HepG2 (cell line): Measurements from ENCODE around the gene NDUFAF5. TPM values are rescaled to one million over a fixed set of nuclear protein-coding genes. Genes with fewer than 3 reads are reported as not detected.

Experiments
- AHR ChIP-seq: IDR thresholded peaks from 2 replicates; pipeline ENCODE4 v1.6.1; 2018; ENCODE audit warnings: missing genetic modification reagents, missing compliant biosample characterization
- CC2D1A ChIP-seq: sonication (generic); formaldehyde crosslinking; IDR thresholded peaks from 2 replicates; pipeline ENCODE4 v1.8.1; 2023; ENCODE audit warnings: mild to moderate bottlenecking, missing genetic modification reagents
- ELF4 ChIP-seq: sonication (generic); formaldehyde crosslinking; IDR thresholded peaks from 2 replicates; pipeline ENCODE4 v1.5.0; 2020; ENCODE audit warnings: missing genetic modification reagents, mild to moderate bottlenecking, moderate library complexity, borderline replicate concordance
- FOXA3 ChIP-seq: IDR thresholded peaks from 2 replicates; pipeline ENCODE4 v1.6.1; 2016; ENCODE audit warnings: missing genetic modification reagents, missing compliant biosample characterization
- GLI4 ChIP-seq: sonication (generic); formaldehyde crosslinking; IDR thresholded peaks from 2 replicates; pipeline ENCODE4 v1.5.1; 2020; ENCODE audit warnings: missing genetic modification reagents, mild to moderate bottlenecking, moderate library complexity, borderline replicate concordance
- GZF1 ChIP-seq: sonication (generic); formaldehyde crosslinking; IDR thresholded peaks from 2 replicates; pipeline ENCODE4 v1.5.1; 2020; ENCODE audit warnings: mild to moderate bottlenecking, missing genetic modification reagents
- KAT8 ChIP-seq: IDR thresholded peaks from 2 replicates; pipeline ENCODE4 v1.6.1; 2016; ENCODE audit warnings: missing genetic modification reagents, missing compliant biosample characterization
- KLF13 ChIP-seq: sonication (generic); formaldehyde crosslinking; IDR thresholded peaks from 2 replicates; pipeline ENCODE4 v1.4.0; 2020; ENCODE audit warnings: mild to moderate bottlenecking, missing genetic modification reagents
- SNAI1 ChIP-seq: sonication (generic); formaldehyde crosslinking; IDR thresholded peaks from 2 replicates; pipeline ENCODE4 v1.5.0; 2020; ENCODE audit warnings: mild to moderate bottlenecking, missing genetic modification reagents, borderline replicate concordance
- YY1 ChIP-seq: IDR thresholded peaks from 2 replicates; pipeline ENCODE4 v1.6.1; 2011; ENCODE audit warnings: low read length, low read depth, moderate library complexity, mild to moderate bottlenecking; ENCODE audit not compliant: insufficient read depth, insufficient replicate concordance
- ZNF17 ChIP-seq: sonication (generic); formaldehyde crosslinking; IDR thresholded peaks from 2 replicates; pipeline ENCODE4 v1.5.0; 2020; ENCODE audit warnings: mild to moderate bottlenecking, missing genetic modification reagents
- ZNF260 ChIP-seq: sonication (generic); formaldehyde crosslinking; IDR thresholded peaks from 2 replicates; pipeline ENCODE4 v1.4.0; 2020; ENCODE audit warnings: missing genetic modification reagents, low read depth, mild to moderate bottlenecking, borderline replicate concordance
- ZNF510 ChIP-seq: sonication (generic); formaldehyde crosslinking; IDR thresholded peaks from 2 replicates; pipeline ENCODE4 v1.4.0; 2020; ENCODE audit warnings: low read depth, mild to moderate bottlenecking, missing genetic modification reagents
- ZNF557 ChIP-seq: sonication (generic); formaldehyde crosslinking; IDR thresholded peaks from 2 replicates; pipeline ENCODE4 v1.4.0; 2020; ENCODE audit warnings: missing genetic modification reagents
- ZNF703 ChIP-seq: sonication (generic); formaldehyde crosslinking; IDR thresholded peaks from 2 replicates; pipeline ENCODE4 v1.5.1; 2020; ENCODE audit warnings: missing genetic modification reagents, mild to moderate bottlenecking, moderate library complexity, borderline replicate concordance
- polyA plus RNA-seq, 8 experiments: library from polyadenylated mRNA; depleted of rRNA in 3 of 8; stranded (reverse) in 7 of 8; unstranded in 1 of 8; fragments of >200 nt; fragmentation: Illumina TruSeq in 4 of 8; extraction: Trizol in 4 of 8; gene quantifications; 2 replicates each; pipeline versions ENCODE4 v1.2.1 to v1.2.3, GENCODE V29; 2011 to 2016; ENCODE audit warnings: low read depth in 4 of 8, missing spikeins in 1 of 8, mixed read lengths in 1 of 8; ENCODE audit not compliant: insufficient read depth in 1 of 8
- total RNA-seq, 5 experiments: library from RNA; depleted of rRNA; stranded (reverse); fragments of >200 nt; fragmentation: Illumina TruSeq; extraction: Trizol; gene quantifications; 2 replicates each; pipeline ENCODE4 v1.2.3, GENCODE V29; 2016; ENCODE audit warnings: low read depth in 1 of 5
- TF ChIP-seq, protein P1 (sequence below): sonication (generic); formaldehyde crosslinking; IDR thresholded peaks from 2 replicates; pipeline ENCODE4 v1.5.1; 2020; ENCODE audit warnings: mild to moderate bottlenecking, missing genetic modification reagents, moderate library complexity
- TF ChIP-seq, protein P2 (sequence below): IDR thresholded peaks from 2 replicates; pipeline ENCODE4 v1.6.1; 2016; ENCODE audit warnings: low read depth, control low read depth
- TF ChIP-seq, protein P3 (sequence below): sonication (generic); formaldehyde crosslinking; conservative IDR thresholded peaks from 2 replicates; pipeline ENCODE4 v1.4.0; 2020; ENCODE audit warnings: missing genetic modification reagents
- TF ChIP-seq, protein P4 (sequence below): sonication (generic); formaldehyde crosslinking; IDR thresholded peaks from 2 replicates; pipeline ENCODE4 v1.4.0; 2020; ENCODE audit warnings: mild to moderate bottlenecking, low read depth, missing genetic modification reagents

Gene NDUFAF5
- total and polyA plus RNA-seq, 2 of the 13 experiments (the other 11 are each of a cell fraction or from before 2014, with no cell fraction given): 23.1 to 66.7 TPM

DNA sequence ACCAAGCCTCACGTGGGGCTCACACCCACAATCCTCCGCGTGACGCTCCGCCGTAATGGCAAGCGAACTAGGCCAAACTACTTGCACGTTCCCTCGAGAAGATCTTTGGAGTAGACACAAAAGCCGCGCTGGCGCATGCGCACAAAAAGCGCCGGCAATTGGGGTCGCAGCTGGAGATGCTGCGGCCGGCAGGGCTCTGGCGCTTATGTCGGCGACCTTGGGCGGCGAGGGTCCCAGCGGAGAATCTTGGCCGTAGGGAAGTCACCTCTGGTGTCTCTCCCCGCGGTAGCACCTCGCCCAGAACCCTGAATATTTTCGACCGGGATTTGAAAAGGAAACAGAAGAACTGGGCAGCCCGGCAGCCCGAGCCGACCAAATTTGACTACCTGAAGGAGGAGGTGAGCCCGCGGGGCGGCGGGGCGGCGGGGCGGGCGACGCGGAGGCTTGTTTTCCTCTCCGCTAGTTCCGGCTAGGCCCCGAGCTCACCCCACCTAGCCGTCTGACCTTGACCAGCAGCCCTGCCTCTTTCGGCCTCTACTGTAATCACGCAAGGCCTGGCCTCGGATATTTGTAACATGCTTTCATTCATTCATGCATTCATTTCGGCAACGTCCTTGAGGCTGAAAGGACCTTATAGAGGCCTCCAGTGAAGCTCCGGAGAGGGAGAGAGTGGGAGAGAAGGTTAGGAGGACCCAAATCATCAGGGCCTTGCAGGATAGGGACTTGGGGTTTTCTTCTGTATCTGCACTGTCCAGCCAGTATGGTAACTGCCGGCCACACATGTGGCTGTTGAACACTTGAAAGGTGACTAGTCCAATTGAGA, at the start of gene NDUFAF5, which contains the start of gene ESF1 (continued):
- TF ChIP-seq FOXA3 (CRISPR knock-in tag) (peak; percentile 94), ZNF557 (CRISPR knock-in tag) (peak; percentile 79; the same call in 1 of the 2 replicates), ZNF703 (peak; percentile 70), ZNF510 (0 out of 2 replicates have a peak, but pooled peaks have one; percentile 30), ZNF17 (CRISPR knock-in tag) (0 out of 2 replicates have a peak, but pooled peaks have one; percentile 84), SNAI1 (CRISPR knock-in tag) (peak; percentile 96; the same call in 1 of the 2 replicates), ELF4 (no peak; the same call in 1 of the 2 replicates), KAT8 (peak; percentile 98), AHR (CRISPR knock-in tag) (peak; percentile 85; the same call in 1 of the 2 replicates), ZNF260 (no peak), GLI4 (CRISPR knock-in tag) (no peak), KLF13 (CRISPR knock-in tag) (peak; percentile 69; the same call in 1 of the 2 replicates), GZF1 (CRISPR knock-in tag) (peak; percentile 86; the same call in 1 of the 2 replicates), CC2D1A (CRISPR knock-in tag) (peak; percentile 13; the same call in 1 of the 2 replicates), YY1 (peak; percentile 81)
- TF ChIP-seq, protein P1, sequence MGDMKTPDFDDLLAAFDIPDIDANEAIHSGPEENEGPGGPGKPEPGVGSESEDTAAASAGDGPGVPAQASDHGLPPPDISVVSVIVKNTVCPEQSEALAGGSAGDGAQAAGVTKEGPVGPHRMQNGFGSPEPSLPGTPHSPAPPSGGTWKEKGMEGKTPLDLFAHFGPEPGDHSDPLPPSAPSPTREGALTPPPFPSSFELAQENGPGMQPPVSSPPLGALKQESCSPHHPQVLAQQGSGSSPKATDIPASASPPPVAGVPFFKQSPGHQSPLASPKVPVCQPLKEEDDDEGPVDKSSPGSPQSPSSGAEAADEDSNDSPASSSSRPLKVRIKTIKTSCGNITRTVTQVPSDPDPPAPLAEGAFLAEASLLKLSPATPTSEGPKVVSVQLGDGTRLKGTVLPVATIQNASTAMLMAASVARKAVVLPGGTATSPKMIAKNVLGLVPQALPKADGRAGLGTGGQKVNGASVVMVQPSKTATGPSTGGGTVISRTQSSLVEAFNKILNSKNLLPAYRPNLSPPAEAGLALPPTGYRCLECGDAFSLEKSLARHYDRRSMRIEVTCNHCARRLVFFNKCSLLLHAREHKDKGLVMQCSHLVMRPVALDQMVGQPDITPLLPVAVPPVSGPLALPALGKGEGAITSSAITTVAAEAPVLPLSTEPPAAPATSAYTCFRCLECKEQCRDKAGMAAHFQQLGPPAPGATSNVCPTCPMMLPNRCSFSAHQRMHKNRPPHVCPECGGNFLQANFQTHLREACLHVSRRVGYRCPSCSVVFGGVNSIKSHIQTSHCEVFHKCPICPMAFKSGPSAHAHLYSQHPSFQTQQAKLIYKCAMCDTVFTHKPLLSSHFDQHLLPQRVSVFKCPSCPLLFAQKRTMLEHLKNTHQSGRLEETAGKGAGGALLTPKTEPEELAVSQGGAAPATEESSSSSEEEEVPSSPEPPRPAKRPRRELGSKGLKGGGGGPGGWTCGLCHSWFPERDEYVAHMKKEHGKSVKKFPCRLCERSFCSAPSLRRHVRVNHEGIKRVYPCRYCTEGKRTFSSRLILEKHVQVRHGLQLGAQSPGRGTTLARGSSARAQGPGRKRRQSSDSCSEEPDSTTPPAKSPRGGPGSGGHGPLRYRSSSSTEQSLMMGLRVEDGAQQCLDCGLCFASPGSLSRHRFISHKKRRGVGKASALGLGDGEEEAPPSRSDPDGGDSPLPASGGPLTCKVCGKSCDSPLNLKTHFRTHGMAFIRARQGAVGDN (CRISPR knock-in tag): peak; percentile 100
- TF ChIP-seq, protein P2, sequence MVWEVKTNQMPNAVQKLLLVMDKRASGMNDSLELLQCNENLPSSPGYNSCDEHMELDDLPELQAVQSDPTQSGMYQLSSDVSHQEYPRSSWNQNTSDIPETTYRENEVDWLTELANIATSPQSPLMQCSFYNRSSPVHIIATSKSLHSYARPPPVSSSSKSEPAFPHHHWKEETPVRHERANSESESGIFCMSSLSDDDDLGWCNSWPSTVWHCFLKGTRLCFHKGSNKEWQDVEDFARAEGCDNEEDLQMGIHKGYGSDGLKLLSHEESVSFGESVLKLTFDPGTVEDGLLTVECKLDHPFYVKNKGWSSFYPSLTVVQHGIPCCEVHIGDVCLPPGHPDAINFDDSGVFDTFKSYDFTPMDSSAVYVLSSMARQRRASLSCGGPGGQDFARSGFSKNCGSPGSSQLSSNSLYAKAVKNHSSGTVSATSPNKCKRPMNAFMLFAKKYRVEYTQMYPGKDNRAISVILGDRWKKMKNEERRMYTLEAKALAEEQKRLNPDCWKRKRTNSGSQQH (CRISPR knock-in tag): peak; percentile 99
- TF ChIP-seq, protein P3, sequence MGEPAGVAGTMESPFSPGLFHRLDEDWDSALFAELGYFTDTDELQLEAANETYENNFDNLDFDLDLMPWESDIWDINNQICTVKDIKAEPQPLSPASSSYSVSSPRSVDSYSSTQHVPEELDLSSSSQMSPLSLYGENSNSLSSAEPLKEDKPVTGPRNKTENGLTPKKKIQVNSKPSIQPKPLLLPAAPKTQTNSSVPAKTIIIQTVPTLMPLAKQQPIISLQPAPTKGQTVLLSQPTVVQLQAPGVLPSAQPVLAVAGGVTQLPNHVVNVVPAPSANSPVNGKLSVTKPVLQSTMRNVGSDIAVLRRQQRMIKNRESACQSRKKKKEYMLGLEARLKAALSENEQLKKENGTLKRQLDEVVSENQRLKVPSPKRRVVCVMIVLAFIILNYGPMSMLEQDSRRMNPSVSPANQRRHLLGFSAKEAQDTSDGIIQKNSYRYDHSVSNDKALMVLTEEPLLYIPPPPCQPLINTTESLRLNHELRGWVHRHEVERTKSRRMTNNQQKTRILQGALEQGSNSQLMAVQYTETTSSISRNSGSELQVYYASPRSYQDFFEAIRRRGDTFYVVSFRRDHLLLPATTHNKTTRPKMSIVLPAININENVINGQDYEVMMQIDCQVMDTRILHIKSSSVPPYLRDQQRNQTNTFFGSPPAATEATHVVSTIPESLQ: peak; percentile 84; the same call in 1 of the 2 replicates
- TF ChIP-seq, protein P4, sequence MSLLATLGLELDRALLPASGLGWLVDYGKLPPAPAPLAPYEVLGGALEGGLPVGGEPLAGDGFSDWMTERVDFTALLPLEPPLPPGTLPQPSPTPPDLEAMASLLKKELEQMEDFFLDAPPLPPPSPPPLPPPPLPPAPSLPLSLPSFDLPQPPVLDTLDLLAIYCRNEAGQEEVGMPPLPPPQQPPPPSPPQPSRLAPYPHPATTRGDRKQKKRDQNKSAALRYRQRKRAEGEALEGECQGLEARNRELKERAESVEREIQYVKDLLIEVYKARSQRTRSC (CRISPR knock-in tag): peak; percentile 88; the same call in 1 of the 2 replicates
